GM12878 (cell line): Measurements from ENCODE around the gene ALG12. TPM values are rescaled to one million over a fixed set of nuclear protein-coding genes. Genes with fewer than 3 reads are reported as not detected.

Experiments
- ATAC-seq: fragments of 200-7000 bp; cut with Tn5 transposase; 3 replicates; pipeline ENCODE4 v1.9.1; 2020; ENCODE audit warnings: mild to moderate bottlenecking, moderate library complexity
- BruUV-seq: library from RNA; stranded (reverse); fragments of 400-500 nt; replicated peaks from 2 replicates; lab custom pipeline; 2021; lab: Mats Ljungman, UMichigan
- CTCF ChIA-PET: fragments of 300-600 bp; sonication (Branson Sonifier 250); formaldehyde crosslinking; extraction: SDS; loops from one replicate; lab custom pipeline; 2021; ENCODE audit warnings: inconsistent platforms; lab: Yijun Ruan, JAX
- POLR2A ChIA-PET: fragments of 350-600 bp; formaldehyde crosslinking; extraction: SDS; loops from one replicate; lab custom pipeline; 2021; ENCODE audit warnings: inconsistent platforms; lab: Charles Lee
- RAD21 ChIA-PET: fragments of 300-600 bp; sonication (Branson Sonifier 250); formaldehyde crosslinking; loops from one replicate; lab custom pipeline; 2023; ENCODE audit warnings: antibody characterized with exemption; ENCODE audit not compliant: unreplicated experiment; lab: Charles Lee
- SMC1A ChIA-PET: fragments of 300-600 bp; sonication (Branson Sonifier 250); formaldehyde crosslinking; loops from one replicate; lab custom pipeline; 2023; ENCODE audit not compliant: unreplicated experiment, uncharacterized antibody; lab: Charles Lee
- DNase-seq: peaks from one replicate; pipeline ENCODE4 v3.0.0-alpha.2; 2011; ENCODE audit warnings: low read depth, low spot score
- FAIRE-seq: peaks from 3 replicates; lab custom pipeline; 2011; peaks lifted over from hg19 to GRCh38; lab: Jason Lieb, UNC
- H2AFZ ChIP-seq: 2 replicates; pipeline ENCODE4 v1.6.0; 2011; ENCODE audit warnings: low read depth, low read length, control low read depth; ENCODE audit not compliant: control insufficient read depth
- H3K27ac ChIP-seq: 2 replicates; pipeline ENCODE4 v1.5.1; 2011; ENCODE audit warnings: control low read depth; ENCODE audit not compliant: control insufficient read depth, insufficient read depth
- H3K27me3 ChIP-seq, 2 experiments: replicated peaks in 1 of 2; 2 replicates each; pipeline versions ENCODE4 v1.6.0 to v1.6.1; 2011; ENCODE audit warnings: low read length in 1 of 2; ENCODE audit not compliant: control insufficient read depth in 2 of 2, insufficient read depth in 2 of 2
- H3K36me3 ChIP-seq, 2 experiments: 2 replicates each; pipeline ENCODE4 v1.5.1; 2011; ENCODE audit warnings: low read length in 1 of 2; ENCODE audit not compliant: control insufficient read depth in 2 of 2, insufficient read depth in 2 of 2
- H3K4me1 ChIP-seq: 2 replicates; pipeline ENCODE4 v1.6.1; 2011; ENCODE audit warnings: mild to moderate bottlenecking, low read length, moderate library complexity, mixed read lengths; ENCODE audit not compliant: control insufficient read depth, insufficient read depth
- H3K4me2 ChIP-seq: 2 replicates; pipeline ENCODE4 v1.6.0; 2011; ENCODE audit warnings: control low read depth; ENCODE audit not compliant: control insufficient read depth, insufficient read depth
- H3K4me3 ChIP-seq: fragments of 200-600 bp; sonication (generic); 2 replicates; pipeline ENCODE4 v1.5.1; 2016
- H3K79me2 ChIP-seq: 2 replicates; pipeline ENCODE4 v1.6.0; 2011; ENCODE audit warnings: low read length; ENCODE audit not compliant: control insufficient read depth, insufficient read depth
- H3K9ac ChIP-seq: 2 replicates; pipeline ENCODE4 v1.8.0; 2011; ENCODE audit warnings: low read length, control low read depth, mixed read lengths; ENCODE audit not compliant: control insufficient read depth, insufficient read depth
- H3K9me3 ChIP-seq: replicated peaks from 3 replicates; pipeline ENCODE4 v1.5.1; 2011; ENCODE audit warnings: mild to moderate bottlenecking, low read length; ENCODE audit not compliant: control insufficient read depth, insufficient read depth
- H4K20me1 ChIP-seq: 2 replicates; pipeline ENCODE4 v1.6.0; 2011; ENCODE audit not compliant: control insufficient read depth, insufficient read depth
- ATF3 ChIP-seq: IDR thresholded peaks from 2 replicates; pipeline ENCODE4 v1.6.1; 2011; ENCODE audit warnings: low read depth, mild to moderate bottlenecking, low read length, moderate library complexity, borderline replicate concordance; ENCODE audit errors: extremely low read depth
- BCL11A ChIP-seq: IDR thresholded peaks from 2 replicates; pipeline ENCODE4 v1.6.1; 2011; ENCODE audit warnings: low read depth, low read length
- CREB1 ChIP-seq: IDR thresholded peaks from 2 replicates; pipeline ENCODE4 v1.6.1; 2012; ENCODE audit warnings: low read depth, mild to moderate bottlenecking, inconsistent platforms
- FOS ChIP-seq: IDR thresholded peaks from 3 replicates; pipeline ENCODE4 v1.6.1; 2011; ENCODE audit warnings: borderline replicate concordance; ENCODE audit not compliant: insufficient read length; ENCODE audit errors: extremely low read depth
- IKZF1 ChIP-seq: fragments of 450-650 bp; conservative IDR thresholded peaks from 2 replicates; pipeline ENCODE4 v1.6.1; 2017; ENCODE audit warnings: antibody characterized with exemption, mild to moderate bottlenecking
- MYB ChIP-seq: fragments of 150-350 bp; IDR thresholded peaks from 2 replicates; pipeline ENCODE4 v1.6.1; 2014; ENCODE audit warnings: mild to moderate bottlenecking, low read depth, low read length, borderline replicate concordance
- MYC ChIP-seq: IDR thresholded peaks from 2 replicates; pipeline ENCODE4 v1.6.1; 2011; ENCODE audit warnings: mild to moderate bottlenecking, low read length, moderate library complexity, inconsistent platforms; ENCODE audit not compliant: insufficient read depth, insufficient replicate concordance, insufficient read length, severe bottlenecking
- NR2C1 ChIP-seq: fragments of 450-650 bp; IDR thresholded peaks from 2 replicates; pipeline ENCODE4 v1.6.1; 2017; ENCODE audit warnings: antibody characterized with exemption, mild to moderate bottlenecking, moderate library complexity
- NR2C2 ChIP-seq: IDR thresholded peaks from 2 replicates; pipeline ENCODE4 v1.6.1; 2011; ENCODE audit warnings: borderline replicate concordance, low read depth; ENCODE audit not compliant: control insufficient read depth, insufficient read length
- PML ChIP-seq: IDR thresholded peaks from 2 replicates; pipeline ENCODE4 v1.6.1; 2012; ENCODE audit warnings: low read length, inconsistent platforms
- POLR2AphosphoS2 ChIP-seq: IDR thresholded peaks from 2 replicates; pipeline ENCODE4 v1.6.1; 2011; ENCODE audit warnings: low read depth, mild to moderate bottlenecking, low read length, improper control_type of control experiment, moderate library complexity
- POU2F2 ChIP-seq: IDR thresholded peaks from 3 replicates; pipeline ENCODE4 v1.6.1; 2011; ENCODE audit warnings: low read depth, mild to moderate bottlenecking, low read length, borderline replicate concordance
- RCOR1 ChIP-seq: conservative IDR thresholded peaks from 2 replicates; pipeline ENCODE4 v1.6.1; 2012; ENCODE audit warnings: low read depth, low read length, improper control_type of control experiment
- RUNX3 ChIP-seq: IDR thresholded peaks from 2 replicates; pipeline ENCODE4 v1.6.1; 2012; ENCODE audit warnings: low read length, inconsistent platforms
- SMC3 ChIP-seq: IDR thresholded peaks from 2 replicates; pipeline ENCODE4 v1.6.1; 2011; ENCODE audit warnings: low read length, improper control_type of control experiment, borderline replicate concordance
- STAT1 ChIP-seq: fragments of 450-650 bp; conservative IDR thresholded peaks from 2 replicates; pipeline ENCODE4 v1.6.1; 2014; ENCODE audit warnings: antibody characterized with exemption, mild to moderate bottlenecking
- TCF3 ChIP-seq: IDR thresholded peaks from 2 replicates; pipeline ENCODE4 v1.6.1; 2012; ENCODE audit warnings: low read depth, mild to moderate bottlenecking, low read length, borderline replicate concordance; ENCODE audit not compliant: insufficient read depth
- YBX1 ChIP-seq: fragments of 450-650 bp; IDR thresholded peaks from 2 replicates; pipeline ENCODE4 v1.6.1; 2016; ENCODE audit warnings: antibody characterized with exemption
- ZNF207 ChIP-seq: fragments of 450-650 bp; IDR thresholded peaks from 2 replicates; pipeline ENCODE4 v1.6.1; 2014; ENCODE audit warnings: antibody characterized with exemption, mild to moderate bottlenecking, borderline replicate concordance
- ZNF622 ChIP-seq: fragments of 450-650 bp; IDR thresholded peaks from 2 replicates; pipeline ENCODE4 v1.6.1; 2017; ENCODE audit warnings: mild to moderate bottlenecking, inconsistent platforms
- ZSCAN29 ChIP-seq: fragments of 450-650 bp; IDR thresholded peaks from 2 replicates; pipeline ENCODE4 v1.6.1; 2017; ENCODE audit warnings: mild to moderate bottlenecking, moderate library complexity
- WGBS: methylation state at CpG from one replicate; pipeline ENCODE4 v1.1.6; 2016; ENCODE audit warnings: low lambda C conversion rate; ENCODE audit not compliant: insufficient replicate concordance, insufficient coverage; ENCODE audit errors: missing lambda C conversion rate; 5-methylcytosine and 5-hydroxymethylcytosine counted together
- in situ Hi-C: fragments of 300-500 bp; cut with MboI; formaldehyde crosslinking; loops from 9 replicates; pipeline ENCODE4 v1.14.3; 2018; ENCODE audit warnings: mixed read lengths
- intact Hi-C: fragments of 100-400 bp; cut with micrococcal nuclease; formaldehyde crosslinking; loops from one replicate; pipeline ENCODE4 v1.14.2; 2022; ENCODE audit not compliant: unreplicated experiment
- polyA plus RNA-seq, 11 experiments: library from polyadenylated mRNA; depleted of rRNA in 4 of 11; unstranded in 6 of 11; stranded (reverse) in 5 of 11; fragments of >200 nt; fragmentation: Nextera tagmentation in 4 of 11; fragmentation: Illumina TruSeq in 1 of 11; extraction: Ambion mirVana in 4 of 11; extraction: Trizol in 1 of 11; gene quantifications; 1 replicate in 1 of 11; 2 replicates in 10 of 11; pipeline versions ENCODE4 v1.2.1 to v1.2.3, GENCODE V29; 2011 to 2016; ENCODE audit warnings: inconsistent platforms in 2 of 11, missing spikeins in 2 of 11, low read depth in 1 of 11
- total RNA-seq, 4 experiments: library from RNA; depleted of rRNA in 3 of 4; stranded (reverse); fragments of >200 nt in 3 of 4; fragmentation: Illumina TruSeq in 1 of 4; extraction: Trizol in 1 of 4; gene quantifications; 2 replicates each; pipeline versions ENCODE4 v1.2.1 to v1.2.3, GENCODE V29; 2013 to 2021
- TF ChIP-seq, protein P1 (sequence below): fragments of 450-650 bp; IDR thresholded peaks from 2 replicates; pipeline ENCODE4 v1.6.1; 2017; ENCODE audit warnings: mild to moderate bottlenecking, low read depth, inconsistent platforms; ENCODE audit not compliant: poor library complexity, severe bottlenecking

The ALG12 gene
- total and polyA plus RNA-seq, 10 of the 15 experiments (the other 5 are each of a cell fraction or from before 2014, with no cell fraction given), result 0.22 to 23.4 (median 6.6) TPM

DNA sequence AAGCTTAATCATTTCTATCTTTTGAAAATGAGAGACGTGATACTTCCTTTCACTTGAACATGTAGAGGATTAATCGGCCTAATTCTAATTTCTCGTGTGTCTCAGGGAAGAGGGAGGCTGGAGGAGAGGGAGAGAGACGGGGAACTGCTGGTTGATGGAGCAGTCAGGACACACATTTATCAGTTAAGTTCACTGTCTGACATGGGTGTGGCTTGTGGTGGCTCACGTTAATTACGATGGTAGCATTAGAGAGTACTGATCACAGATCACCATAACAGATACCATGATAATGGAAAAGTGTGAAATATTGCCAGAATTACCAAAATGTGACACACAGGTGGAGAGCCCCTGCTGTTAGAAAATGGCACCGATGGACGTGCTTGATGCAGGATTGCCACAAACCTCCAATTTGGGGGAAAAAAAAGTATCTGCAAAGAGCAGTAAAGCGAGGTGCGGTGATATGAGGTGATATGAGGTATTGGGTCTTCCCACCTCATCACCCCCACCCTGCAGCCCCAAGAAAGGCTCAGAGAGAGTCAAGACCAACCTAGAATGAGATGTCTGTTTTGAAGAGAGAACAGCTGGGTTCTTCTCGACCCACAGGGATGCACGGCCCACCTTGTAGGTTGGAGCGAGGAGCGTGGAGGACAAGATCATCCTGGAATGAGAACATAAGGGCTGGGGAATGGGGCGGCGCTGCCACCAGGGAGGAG is 44.9 kb downstream of the ALG12 start (continued):
- no peak for TF ChIP-seq MYC
- no peak for TF ChIP-seq RCOR1
- TF ChIP-seq TCF3, result no peak

- Histone ChIP-seq H3K4me2 (no peak overlapping the region), H3K9me3 (peaks cover 18% of the 10 kb centered on the region; the same call in 2 of the 3 replicates), H3K27ac (no peak overlapping the region), H2AFZ (no peak overlapping the region), H3K4me3 (no peak overlapping the region), H3K4me1 (no peaks in the 10 kb centered on the region), H3K27me3 (no peaks in the 10 kb centered on the region), H4K20me1 (no peaks in the 10 kb centered on the region), H3K36me3 (peaks cover 0 to 5% of the 10 kb centered on the region in 2 experiments; a peak in 2 of 4 replicates), H3K79me2 (peaks cover 48% of the 10 kb centered on the region), H3K9ac (no peak overlapping the region)
- ATAC-seq, result no peak
- no TSS peak for BruUV-seq
- in situ Hi-C loops, result no loop called here
- POLR2A ChIA-PET, result interaction anchor here (1.3 kb wide), 1 partner anchor 8 kb away, joined by 3 read pairs; no protein-coding TSS in a partner anchor
- intact Hi-C loops, result no loop called here
- no peak for FAIRE-seq
- SMC1A ChIA-PET, result interaction anchor here (0.6 kb wide), 1 partner anchor 9 kb away, joined by 4 read pairs; no protein-coding TSS in a partner anchor
- CTCF ChIA-PET, result interaction anchor here (1.0 kb wide), 1 partner anchor 18 kb away, joined by 5 read pairs; no protein-coding TSS in a partner anchor
- 97% methylated on average over 7 of the region's 7 CpGs for WGBS
- RAD21 ChIA-PET, result no interaction called here
- TF ChIP-seq BCL11A (no peak), PML (no peak), RUNX3 (no peak), SMC3 (no peak), CREB1 (no peak), MYB (no peak), ATF3 (no peak), ZSCAN29 (no peak), POLR2AphosphoS2 (no peak), NR2C1 (no peak), NR2C2 (no peak), IKZF1 (no peak), POU2F2 (no peak), YBX1 (no peak), FOS (no peak), STAT1 (no peak), ZNF207 (no peak), ZNF622 (no peak)
- TF ChIP-seq, protein P1, sequence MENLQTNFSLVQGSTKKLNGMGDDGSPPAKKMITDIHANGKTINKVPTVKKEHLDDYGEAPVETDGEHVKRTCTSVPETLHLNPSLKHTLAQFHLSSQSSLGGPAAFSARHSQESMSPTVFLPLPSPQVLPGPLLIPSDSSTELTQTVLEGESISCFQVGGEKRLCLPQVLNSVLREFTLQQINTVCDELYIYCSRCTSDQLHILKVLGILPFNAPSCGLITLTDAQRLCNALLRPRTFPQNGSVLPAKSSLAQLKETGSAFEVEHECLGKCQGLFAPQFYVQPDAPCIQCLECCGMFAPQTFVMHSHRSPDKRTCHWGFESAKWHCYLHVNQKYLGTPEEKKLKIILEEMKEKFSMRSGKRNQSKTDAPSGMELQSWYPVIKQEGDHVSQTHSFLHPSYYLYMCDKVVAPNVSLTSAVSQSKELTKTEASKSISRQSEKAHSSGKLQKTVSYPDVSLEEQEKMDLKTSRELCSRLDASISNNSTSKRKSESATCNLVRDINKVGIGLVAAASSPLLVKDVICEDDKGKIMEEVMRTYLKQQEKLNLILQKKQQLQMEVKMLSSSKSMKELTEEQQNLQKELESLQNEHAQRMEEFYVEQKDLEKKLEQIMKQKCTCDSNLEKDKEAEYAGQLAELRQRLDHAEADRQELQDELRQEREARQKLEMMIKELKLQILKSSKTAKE, result no peak
- DNase-seq, result no peak
Measured at GRCh38 chr22:49872347-49872746, 45.9 kb downstream of the ALG12 start.
